Activated CD4-positive, alpha-beta T cell treated with anti-CD3 and anti-CD28 coated beads, Interleukin-2, Interleukin-6, amounts not matched to agents 100 ng/mL and 50 ng/mL, durations not matched to agents 16 hours and 8 hours (primary cell): ENCODE data around the gene PTPN13.

ENCODE experiments used
- DNase-seq: peaks from one replicate; pipeline ENCODE4 v3.0.0-alpha.2; 2020

The PTPN13 gene

DNA sequence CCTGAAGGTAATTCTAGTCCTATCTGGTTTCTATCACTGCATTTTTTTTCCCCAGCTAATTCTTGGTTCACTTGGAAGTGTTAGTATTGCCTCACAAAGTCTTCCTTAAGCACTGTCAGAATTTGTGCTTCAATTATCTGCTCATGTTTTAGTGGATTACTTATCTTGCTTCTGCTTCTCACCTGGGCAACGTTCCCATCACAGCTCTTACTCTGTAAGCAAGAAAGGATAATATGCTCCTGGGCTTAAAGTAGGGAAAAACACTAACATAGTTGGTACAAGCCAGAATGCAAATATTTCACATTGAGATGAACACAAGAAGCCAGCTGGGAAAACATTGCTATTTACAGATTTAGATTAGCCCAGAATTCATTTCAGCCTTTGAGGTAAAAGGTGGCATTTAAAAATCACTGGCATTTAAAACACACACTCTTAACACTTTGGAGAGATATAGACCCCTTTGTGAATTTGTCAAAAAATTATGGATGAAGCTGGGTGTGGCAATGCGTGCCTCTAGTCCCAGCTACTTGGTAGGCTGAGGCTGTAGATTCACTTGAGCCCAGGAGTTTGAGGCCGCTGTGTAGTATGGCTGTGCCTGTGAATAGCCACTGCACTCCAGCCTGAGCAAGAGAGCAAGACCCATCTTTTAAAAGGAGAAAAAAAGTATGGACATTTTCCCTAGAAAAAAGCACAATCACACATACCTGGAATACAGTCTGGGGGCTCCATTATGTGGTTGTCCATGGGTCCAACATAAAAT is 6.6 kb upstream of the PTPN13 start:
- no peak for DNase-seq

DNA sequence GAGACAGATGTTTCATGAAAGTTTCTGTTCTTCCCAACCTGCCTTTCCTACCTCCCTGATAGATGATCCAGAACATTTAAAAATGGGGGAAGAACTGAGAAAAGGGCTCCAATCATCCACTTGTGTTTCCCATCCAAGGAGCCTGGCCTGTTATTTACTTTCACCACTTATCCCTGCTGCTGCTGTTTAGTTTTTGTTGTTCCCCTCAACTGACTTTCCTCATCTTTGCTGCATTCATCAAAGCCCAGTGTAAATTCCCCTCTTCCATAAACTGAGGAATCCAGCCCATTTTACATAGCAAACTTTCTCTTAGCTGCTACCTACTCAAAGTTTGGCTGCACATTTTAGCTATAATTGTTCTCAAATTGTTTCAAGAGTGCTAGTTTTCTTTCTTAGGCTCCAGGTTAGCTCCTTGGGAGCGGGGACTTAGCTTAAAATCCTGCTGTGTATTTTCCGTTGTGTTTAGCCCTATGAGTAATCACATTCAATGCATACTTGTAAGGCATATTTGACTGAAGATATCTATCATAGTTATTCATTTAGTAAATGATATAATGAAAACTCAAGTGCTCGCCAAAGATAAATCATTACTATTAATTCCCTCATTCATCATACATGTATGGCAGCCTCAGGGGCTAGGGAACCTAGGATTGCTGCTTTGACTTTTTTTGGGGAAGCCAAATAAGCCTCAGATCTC is 1.4 kb upstream of the PTPN13 start:
- no peak for DNase-seq

DNA sequence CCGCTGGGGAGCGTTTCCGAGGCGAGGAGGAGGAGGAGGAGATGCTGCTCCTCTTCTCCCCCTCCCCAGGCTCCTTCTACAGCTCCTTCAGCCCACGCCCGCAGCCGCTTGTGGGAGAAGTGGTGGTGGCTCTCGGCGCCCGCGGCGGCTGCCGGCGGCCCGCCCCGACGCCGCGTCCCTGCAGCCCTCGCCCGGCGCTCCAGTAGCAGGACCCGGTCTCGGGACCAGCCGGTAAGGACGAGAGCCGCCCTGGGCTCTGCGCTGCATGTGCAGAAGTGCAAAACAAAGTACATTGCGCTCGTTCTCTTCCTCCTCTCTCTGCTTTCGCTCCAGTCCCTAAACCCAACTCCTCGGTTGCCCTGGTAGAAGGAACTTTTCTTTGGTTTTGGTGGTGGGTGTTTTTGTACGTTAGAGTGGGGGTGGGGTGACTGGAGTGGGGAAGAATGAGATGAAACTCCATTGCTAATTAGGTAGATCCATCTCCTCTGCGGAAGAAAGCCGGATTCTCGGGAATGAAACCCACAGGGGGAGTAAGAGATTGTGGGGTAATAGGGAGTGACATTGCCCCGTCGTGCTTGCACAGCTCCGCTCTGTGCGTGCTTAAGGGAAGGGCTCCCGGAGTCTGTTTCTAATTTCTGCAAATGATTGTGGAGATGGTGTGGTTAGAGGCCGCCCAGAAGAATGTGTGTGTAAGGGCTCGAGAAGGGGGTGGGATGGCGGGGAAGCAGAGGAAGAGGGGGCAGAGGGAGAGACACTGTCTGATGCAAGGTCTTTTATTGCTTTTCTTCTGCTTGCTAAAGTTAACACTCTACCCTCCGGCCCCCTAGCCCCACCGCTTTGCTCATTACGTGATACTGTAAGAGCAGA is 677 bp downstream of the PTPN13 start:
- DNase-seq: peak; percentile 41

DNA sequence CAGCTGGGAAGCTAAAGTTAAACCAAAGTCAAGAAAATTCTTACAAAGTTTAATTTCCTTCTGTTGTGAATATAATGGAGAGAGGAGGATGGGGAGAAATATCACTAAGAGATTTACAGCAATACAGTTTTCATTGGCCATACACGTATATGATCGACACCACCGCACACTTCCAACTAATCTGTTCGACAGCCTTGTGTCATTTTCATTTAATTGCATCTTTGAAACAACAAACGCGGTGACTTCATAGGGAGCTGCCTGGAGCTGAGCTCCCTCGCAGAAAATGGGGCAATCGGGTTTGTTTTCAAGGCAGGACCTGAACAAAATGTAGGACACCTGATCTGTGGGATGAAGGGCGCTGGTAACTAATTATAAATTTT is 1.3 kb downstream of the PTPN13 start:
- no peak for DNase-seq

DNA sequence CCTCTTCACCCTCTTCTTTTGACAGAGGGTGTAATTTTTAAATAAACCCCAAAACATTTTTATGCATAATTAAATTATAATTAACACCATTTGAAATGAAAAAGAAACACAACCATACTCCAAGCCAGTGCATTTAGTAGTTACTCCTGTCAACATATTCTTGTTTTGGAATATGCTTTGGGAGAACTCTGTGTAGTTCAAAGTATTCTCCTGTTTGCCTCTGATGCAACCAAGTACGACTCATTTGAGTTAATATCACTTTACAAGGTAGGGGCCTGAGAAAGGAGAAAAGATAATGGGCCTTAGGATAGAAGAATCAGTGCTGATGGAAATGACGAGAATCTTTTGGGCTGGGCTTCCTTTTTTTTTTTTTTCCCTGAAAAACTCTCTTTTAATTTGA is 2.7 kb downstream of the PTPN13 start:
- DNase-seq: no peak

GRCh38 chr4:86600007-86600653 is 6.0 kb downstream of the PTPN13 start:
- DNase-seq: no peak

DNA sequence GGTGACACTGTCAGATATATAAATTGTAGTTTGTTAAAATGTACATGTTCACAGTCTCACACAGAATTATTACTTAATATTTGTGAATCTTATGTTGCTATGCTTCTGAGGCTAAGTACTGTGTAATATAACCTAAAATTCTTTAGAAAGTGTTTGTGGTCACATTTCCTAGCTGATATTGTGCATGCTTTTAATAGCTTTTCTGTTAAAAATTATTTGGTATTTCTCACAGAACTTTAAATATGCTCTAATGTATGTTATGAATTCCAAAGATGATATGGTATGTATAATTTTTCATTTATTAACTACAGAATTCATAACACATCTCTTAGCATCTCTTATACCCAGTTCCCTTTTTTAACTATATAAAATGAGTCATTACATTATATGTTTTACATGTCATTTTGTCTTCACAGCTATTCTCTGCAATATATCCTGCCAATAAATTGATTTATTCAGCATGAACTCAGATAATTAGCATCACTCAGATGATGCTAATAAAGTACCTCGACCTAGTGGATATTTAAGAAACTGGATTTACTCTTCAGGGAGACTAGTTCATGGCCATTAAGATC is 9.3 kb downstream of the PTPN13 start:
- no peak for DNase-seq

DNA sequence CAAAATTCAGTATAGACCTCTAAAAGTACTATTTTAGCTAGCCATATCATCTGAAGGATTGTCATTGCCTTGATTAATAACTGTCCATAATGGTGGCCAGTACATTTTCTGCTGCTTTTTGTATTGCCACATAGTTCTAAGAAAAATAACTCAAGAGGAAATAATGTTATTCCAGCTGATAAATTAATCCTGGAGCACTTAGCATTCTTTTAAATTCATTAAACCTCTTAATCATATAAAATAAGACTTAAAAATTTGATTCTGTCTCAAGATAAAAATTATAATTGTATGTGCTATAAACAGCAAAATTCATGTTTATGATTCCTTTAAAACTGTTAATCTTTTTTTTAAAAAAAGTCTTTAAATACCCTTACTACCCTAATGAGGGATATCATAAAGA is 12.7 kb downstream of the PTPN13 start:
- no peak for DNase-seq

DNA sequence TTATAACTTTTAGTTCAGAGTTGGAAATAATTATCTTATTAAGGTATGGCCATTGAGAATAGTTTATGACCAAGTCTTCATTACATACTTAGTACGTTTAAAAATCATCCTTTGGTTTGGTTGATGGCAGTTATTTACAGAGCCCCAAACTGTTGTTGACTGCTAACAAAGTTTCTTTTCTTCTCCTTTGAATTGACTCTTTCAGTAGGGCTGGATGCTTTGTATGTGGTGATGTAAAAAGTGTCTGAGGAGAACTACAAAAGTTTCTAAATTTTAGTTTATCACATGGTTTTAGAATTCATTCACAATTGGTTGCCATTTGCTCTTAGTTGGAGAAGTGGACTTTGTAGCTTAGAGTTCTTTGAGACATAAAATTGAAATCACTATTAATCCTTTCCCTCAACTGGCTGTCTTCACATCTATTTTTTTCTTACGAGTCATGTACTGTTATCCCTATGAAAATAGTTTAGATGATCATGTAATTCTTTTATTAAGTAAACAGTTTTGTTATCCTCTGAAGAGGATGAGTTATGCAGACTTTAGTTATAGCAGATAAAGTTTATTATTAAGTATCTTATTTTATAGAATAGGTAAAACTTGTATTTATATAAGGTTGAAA is 14.8 kb downstream of the PTPN13 start:
- no peak for DNase-seq

DNA sequence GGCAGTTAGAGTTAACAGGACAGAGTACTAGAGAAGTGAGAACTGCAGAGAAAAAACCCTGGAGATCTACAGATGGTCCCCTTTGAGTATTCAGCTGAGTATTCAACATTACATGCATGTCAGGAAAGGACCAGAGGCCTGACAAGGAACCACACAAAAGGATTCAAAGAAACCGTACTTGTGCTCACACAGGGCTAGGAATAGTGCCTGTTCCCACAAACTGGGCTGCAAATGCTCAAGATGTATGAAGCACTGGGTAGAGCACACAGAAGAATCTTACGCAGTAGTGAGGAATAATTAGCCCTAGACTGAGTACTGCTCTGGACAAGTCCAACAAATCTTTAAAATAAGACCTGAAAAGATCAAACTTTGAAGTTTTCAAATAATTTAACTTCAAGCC is 17.6 kb downstream of the PTPN13 start:
- DNase-seq: no peak

DNA sequence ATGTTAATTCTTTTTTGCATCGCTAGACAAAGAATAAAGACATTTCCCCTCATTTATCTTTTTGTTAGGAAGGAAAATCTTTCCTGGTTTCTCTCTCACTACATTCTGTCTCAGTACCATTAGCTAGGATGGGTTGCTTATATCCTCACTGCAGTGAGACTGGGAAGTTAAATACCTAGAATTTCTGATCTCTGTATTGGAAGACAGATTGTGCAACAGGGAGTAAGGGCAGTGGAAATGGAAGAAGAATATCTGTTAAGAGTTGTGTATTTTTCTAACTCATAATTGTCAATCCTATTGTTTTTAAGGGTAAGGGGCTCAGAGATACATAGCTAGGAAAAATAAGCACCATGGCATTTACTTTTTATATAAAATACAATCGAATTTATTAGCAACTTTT is 19.6 kb downstream of the PTPN13 start:
- no peak for DNase-seq

DNA sequence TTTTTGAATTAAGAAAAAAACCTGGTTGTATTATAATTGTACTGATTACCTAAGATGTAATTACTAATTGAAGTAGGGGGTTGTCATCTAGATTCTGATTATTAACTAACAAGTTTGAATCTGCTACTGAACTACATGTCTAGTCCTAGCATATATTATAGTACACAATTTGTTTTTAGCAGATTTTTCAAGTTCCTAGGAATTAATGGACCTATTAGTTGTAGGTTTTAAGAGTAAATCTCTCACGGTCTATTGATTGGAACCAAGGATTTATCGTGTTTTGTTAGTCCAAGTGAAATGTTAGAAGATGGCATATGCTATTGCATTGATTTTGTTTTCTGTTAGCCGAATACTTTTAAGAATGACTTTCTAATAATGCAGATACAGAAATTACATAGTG is 20.8 kb downstream of the PTPN13 start:
- no peak for DNase-seq

GRCh38 chr4:86615501-86615900 is 21.4 kb downstream of the PTPN13 start:
- DNase-seq: no peak

- no peak for DNase-seq
Measured at GRCh38 chr4:86619656-86620055, 25.5 kb downstream of the PTPN13 start.

- no peak for DNase-seq
Measured at GRCh38 chr4:86621435-86621834, 27.3 kb downstream of the PTPN13 start.

GRCh38 chr4:86626066-86626465 is 32.0 kb downstream of the PTPN13 start:
- no peak for DNase-seq

- no peak for DNase-seq
Measured at GRCh38 chr4:86627462-86628135, 33.5 kb downstream of the PTPN13 start.

DNA sequence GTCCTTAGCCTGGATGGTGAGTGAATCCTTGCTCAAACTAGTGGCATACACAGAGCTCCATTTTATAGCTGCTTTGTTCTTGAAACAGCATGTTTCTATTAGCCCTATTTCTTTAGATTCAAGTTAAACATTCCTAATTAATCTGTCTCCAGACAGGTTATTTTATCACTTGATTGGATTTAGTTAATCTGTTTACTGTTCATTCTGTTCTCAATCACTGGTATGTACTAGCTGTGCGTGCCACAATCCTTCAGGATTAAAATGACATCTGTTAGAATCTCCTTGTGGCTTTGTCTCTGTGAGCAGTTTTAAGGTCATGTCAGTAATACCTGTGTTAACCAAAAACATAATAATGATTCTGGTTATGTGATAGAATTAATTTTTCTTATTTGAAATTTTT is 36.5 kb downstream of the PTPN13 start:
- no peak for DNase-seq

DNA sequence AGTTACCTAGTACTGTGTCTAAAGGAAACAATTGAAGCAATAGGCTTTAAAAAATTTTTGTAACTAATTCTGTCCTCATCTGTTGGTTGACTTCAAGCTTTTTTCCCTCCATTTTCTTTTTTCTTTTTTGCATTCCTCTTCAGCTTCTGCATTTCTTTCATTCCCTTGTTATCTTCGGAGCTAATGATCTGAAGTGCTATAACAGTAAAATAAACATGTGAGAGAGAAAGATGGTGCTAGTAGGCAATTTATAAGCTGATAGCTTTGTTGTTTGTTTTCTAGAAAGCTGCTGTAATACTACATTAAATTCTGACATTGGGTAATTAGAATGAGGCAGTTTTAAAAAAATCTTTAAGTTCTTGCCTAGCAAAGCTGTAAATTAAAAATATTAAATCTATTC is 37.1 kb downstream of the PTPN13 start:
- DNase-seq: no peak

DNA sequence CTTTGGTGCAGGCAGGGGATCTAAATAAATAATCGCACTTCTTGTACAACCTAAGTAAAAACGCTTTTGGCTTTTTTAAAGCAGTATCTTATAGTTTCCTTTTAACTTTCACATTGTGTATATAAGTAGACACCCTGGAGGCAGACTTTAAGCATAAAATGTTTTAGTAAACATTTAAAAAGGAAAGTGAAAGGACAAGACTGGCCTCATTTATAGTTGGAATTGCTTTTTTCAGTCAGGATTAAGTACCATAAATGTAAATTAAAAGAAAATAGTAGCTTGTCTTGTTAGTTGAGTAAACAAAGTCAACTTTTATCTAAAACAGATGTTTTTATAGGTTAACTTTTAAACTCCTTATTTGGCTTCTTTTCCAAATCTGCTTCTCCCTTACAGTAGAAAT is 39.7 kb downstream of the PTPN13 start:
- no peak for DNase-seq

GRCh38 chr4:86640469-86640868 is 46.4 kb downstream of the PTPN13 start:
- no peak for DNase-seq
